ENCODE measurements around the gene CLPX. TPM values are rescaled to one million over a fixed set of nuclear protein-coding genes. Genes with fewer than 3 reads are reported as not detected.
"Not testable (repeated sequence)": the region's sequence is repeated elsewhere in the genome, so short reads cannot be mapped to it uniquely, and the experiment has no call there.

The CLPX gene
- total RNA-seq, 1 donor from 2014 or later = 52.1 TPM

DNA sequence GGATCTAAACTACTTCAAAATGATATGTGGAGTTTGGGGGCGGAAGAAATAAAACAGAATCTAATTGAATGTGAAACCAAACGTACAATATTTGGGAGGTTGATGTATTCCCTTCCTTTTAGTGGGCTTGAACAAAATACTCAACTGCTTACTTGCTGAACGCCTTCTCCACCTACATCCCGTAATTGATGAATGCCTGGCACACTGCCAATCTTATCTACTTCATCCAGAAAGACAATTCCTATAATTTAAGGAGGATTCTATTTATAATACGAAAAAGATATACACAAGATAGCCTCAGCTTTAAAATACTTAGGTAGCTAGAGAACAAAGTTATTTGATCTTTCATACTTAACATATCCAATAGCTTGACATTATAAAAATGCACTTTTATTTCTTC, 28.4 kb downstream of the CLPX start:
- no peak overlapping the region for H3K27ac Mint-ChIP-seq
- TF ChIP-seq, protein P1, sequence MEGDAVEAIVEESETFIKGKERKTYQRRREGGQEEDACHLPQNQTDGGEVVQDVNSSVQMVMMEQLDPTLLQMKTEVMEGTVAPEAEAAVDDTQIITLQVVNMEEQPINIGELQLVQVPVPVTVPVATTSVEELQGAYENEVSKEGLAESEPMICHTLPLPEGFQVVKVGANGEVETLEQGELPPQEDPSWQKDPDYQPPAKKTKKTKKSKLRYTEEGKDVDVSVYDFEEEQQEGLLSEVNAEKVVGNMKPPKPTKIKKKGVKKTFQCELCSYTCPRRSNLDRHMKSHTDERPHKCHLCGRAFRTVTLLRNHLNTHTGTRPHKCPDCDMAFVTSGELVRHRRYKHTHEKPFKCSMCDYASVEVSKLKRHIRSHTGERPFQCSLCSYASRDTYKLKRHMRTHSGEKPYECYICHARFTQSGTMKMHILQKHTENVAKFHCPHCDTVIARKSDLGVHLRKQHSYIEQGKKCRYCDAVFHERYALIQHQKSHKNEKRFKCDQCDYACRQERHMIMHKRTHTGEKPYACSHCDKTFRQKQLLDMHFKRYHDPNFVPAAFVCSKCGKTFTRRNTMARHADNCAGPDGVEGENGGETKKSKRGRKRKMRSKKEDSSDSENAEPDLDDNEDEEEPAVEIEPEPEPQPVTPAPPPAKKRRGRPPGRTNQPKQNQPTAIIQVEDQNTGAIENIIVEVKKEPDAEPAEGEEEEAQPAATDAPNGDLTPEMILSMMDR (IDR thresholded peaks at IDR 0.05; ENCODE audit: unreplicated experiment) = no peak
- no peak for DNase-seq (ENCODE audit: low spot score, unreplicated experiment)
- H3K9me3 Mint-ChIP-seq (ENCODE audit: low read depth) = no peaks in the 10 kb centered on the region
- H3K36me3 Mint-ChIP-seq (ENCODE audit: insufficient read depth) = peaks cover 12% of the 10 kb centered on the region
- no peaks in the 10 kb centered on the region for H3K27me3 Mint-ChIP-seq
- H3K4me3 Mint-ChIP-seq (ENCODE audit: low read depth) = no peak overlapping the region
- no peaks in the 10 kb centered on the region for H3K4me1 Mint-ChIP-seq (ENCODE audit: low read depth)

DNA sequence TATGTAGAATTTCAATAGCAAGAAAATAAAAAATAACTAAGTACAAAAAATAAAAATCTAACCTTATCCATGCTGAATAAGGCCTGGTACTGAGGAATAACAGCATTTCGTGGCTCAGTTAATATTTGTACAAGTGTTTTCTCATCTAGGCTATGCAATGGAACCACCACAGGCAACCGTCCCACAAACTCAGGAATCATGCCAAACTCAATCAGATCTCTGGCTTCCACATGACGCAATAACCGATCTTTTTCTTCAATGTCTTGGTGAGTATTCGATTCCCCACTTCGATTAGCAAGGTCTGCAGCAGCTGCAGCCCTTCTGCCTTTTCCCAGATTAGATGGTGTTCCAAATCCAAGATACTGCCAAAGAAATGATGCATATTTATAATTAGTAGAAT, 30.4 kb downstream of the CLPX start:
- no peak overlapping the region for H3K27ac Mint-ChIP-seq
- no peaks in the 10 kb centered on the region for H3K4me1 Mint-ChIP-seq (ENCODE audit: low read depth)
- no peak overlapping the region for H3K4me3 Mint-ChIP-seq (ENCODE audit: low read depth)

DNA sequence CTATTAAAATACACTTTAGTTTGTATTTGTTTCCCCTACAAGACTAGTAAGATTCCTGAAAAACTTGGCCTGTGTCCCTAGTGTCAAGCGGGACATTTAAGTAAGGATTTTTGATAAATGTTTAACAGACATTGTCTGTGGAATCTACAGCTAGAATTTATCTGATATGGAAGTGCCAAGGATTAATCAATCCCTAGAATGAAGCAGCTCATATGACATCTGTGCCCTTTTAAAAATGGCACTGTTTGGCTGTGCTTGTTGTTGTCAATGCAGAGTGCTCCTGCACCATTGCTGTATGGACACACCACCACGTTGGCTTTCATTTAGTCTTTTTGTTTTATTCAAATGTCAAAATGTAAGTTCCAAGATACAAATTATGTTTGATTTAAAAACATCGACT, 37.2 kb downstream of the CLPX start:
- no peak overlapping the region for H3K4me3 Mint-ChIP-seq (ENCODE audit: low read depth)
- H3K9me3 Mint-ChIP-seq (ENCODE audit: low read depth) = no peaks in the 10 kb centered on the region
- no peak overlapping the region for H3K27ac Mint-ChIP-seq
- H3K36me3 Mint-ChIP-seq (ENCODE audit: insufficient read depth) = peaks cover 11% of the 10 kb centered on the region
- TF ChIP-seq, protein P1 (IDR thresholded peaks at IDR 0.05; ENCODE audit: unreplicated experiment) = no peak
- no peaks in the 10 kb centered on the region for H3K4me1 Mint-ChIP-seq (ENCODE audit: low read depth)
- no peaks in the 10 kb centered on the region for H3K27me3 Mint-ChIP-seq
- no peak for DNase-seq (ENCODE audit: low spot score, unreplicated experiment)

More for the DNA sequence above, 30.4 kb downstream of the CLPX start:
- Mint-ChIP-seq H3K9me3 (ENCODE audit: low read depth) (no peaks in the 10 kb centered on the region), H3K36me3 (ENCODE audit: insufficient read depth) (peaks cover 14% of the 10 kb centered on the region), H3K27me3 (no peaks in the 10 kb centered on the region)
- no peak for DNase-seq (ENCODE audit: low spot score, unreplicated experiment)
- TF ChIP-seq, protein P1 (IDR thresholded peaks at IDR 0.05; ENCODE audit: unreplicated experiment) = no peak

GRCh38 chr15:65146438-65146837, 38.7 kb downstream of the CLPX start:
- Mint-ChIP-seq H3K4me3 (ENCODE audit: low read depth) (no peak overlapping the region), H3K9me3 (ENCODE audit: low read depth) (no peaks in the 10 kb centered on the region), H3K36me3 (ENCODE audit: insufficient read depth) (peaks cover 8% of the 10 kb centered on the region), H3K4me1 (ENCODE audit: low read depth) (no peaks in the 10 kb centered on the region), H3K27ac (no peak overlapping the region), H3K27me3 (no peaks in the 10 kb centered on the region)
- no peak for DNase-seq (ENCODE audit: low spot score, unreplicated experiment)
- TF ChIP-seq, protein P1 (IDR thresholded peaks at IDR 0.05; ENCODE audit: unreplicated experiment) = no peak

DNA sequence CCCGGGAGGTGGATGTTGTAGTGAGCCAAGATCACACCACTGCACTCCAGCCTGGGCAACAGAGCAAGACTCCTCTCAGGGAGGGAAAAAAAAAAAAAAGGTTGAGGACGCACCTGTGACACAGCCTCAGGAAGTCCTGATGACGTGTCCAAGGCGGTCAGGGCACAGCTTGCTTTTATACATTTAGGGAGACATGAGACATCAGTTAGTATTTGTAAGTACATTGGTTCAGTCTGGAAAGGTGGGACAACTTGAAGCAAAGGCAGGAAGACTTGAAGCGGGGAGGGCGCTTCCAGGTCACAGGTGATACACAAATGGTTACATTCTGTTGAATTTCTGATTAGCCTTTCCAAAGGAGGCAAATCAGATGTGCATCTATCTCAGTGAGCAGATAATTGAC, 46.5 kb downstream of the CLPX start:
- not testable (repeated sequence) for DNase-seq (ENCODE audit: low spot score, unreplicated experiment); H3K27me3 Mint-ChIP-seq; H3K4me3 Mint-ChIP-seq (ENCODE audit: low read depth); H3K27ac Mint-ChIP-seq; H3K4me1 Mint-ChIP-seq (ENCODE audit: low read depth)
- Mint-ChIP-seq H3K36me3 (ENCODE audit: insufficient read depth) (peaks cover 10% of the 10 kb centered on the region), H3K9me3 (ENCODE audit: low read depth) (peaks cover 14% of the 10 kb centered on the region)

DNA sequence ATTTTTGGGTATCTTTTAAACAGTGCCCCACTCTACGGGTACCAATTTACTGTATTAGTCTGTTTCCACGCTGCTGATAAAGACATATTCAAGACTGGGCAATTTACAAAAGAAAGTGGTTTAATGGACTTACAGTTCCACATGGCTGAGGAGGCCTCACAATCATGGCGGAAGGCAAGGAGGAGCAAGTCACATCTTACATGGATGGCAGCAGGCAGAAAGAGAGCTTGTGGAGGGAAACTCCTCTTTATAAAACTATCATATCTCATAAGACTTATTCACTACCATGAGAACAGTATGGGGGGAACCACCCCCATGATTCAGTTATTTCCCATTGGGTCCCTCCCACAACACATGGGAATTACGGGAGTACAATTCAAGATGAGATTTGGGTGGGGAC, 47.2 kb downstream of the CLPX start:
- H3K36me3 Mint-ChIP-seq (ENCODE audit: insufficient read depth) = peaks cover 11% of the 10 kb centered on the region
- peaks cover 14% of the 10 kb centered on the region for H3K9me3 Mint-ChIP-seq (ENCODE audit: low read depth)
- not testable (repeated sequence) for DNase-seq (ENCODE audit: low spot score, unreplicated experiment); H3K4me3 Mint-ChIP-seq (ENCODE audit: low read depth); H3K4me1 Mint-ChIP-seq (ENCODE audit: low read depth); H3K27me3 Mint-ChIP-seq; H3K27ac Mint-ChIP-seq

- peaks cover 10% of the 10 kb centered on the region for H3K4me1 Mint-ChIP-seq (ENCODE audit: low read depth)
- not testable (repeated sequence) for H3K27me3 Mint-ChIP-seq; H3K27ac Mint-ChIP-seq; H3K4me3 Mint-ChIP-seq (ENCODE audit: low read depth); DNase-seq (ENCODE audit: low spot score, unreplicated experiment)
- H3K9me3 Mint-ChIP-seq (ENCODE audit: low read depth) = peaks cover 14% of the 10 kb centered on the region
- H3K36me3 Mint-ChIP-seq (ENCODE audit: insufficient read depth) = peaks cover 11% of the 10 kb centered on the region
Observed at GRCh38 chr15:65137089-65137488, 48.1 kb downstream of the CLPX start.

All from progenitor cell of endocrine pancreas (in vitro differentiated cells).